Common myeloid progenitor, CD34-positive (primary cell): ENCODE results near the gene FCGR3A.
"Not testable (repeated sequence)": the region's sequence is repeated elsewhere in the genome, so short reads cannot be mapped to it uniquely, and the experiment has no call there.

Experiments
- CTCF ChIA-PET: fragments of 350-600 bp; sonication (Branson Sonifier 250); formaldehyde crosslinking; loops from one replicate; lab custom pipeline; 2021; ENCODE audit warnings: antibody characterized with exemption; lab: Charles Lee
- POLR2A ChIA-PET: fragments of 350-600 bp; sonication (Branson Sonifier 250); formaldehyde crosslinking; loops from one replicate; lab custom pipeline; 2021; ENCODE audit warnings: antibody characterized with exemption; lab: Charles Lee
- DNase-seq, 3 donors: peaks; one replicate each; pipeline versions ENCODE4 v3.0.0 to v3.0.0-alpha.2; 2013
- H3K27ac ChIP-seq, 2 experiments: 1 replicate in 1 of 2; 2 replicates in 1 of 2; pipeline ENCODE4 v1.7.0; 2013; ENCODE audit warnings: inconsistent platforms in 2 of 2, low read length in 2 of 2, mild to moderate bottlenecking in 2 of 2, low read depth in 1 of 2, moderate library complexity in 1 of 2; ENCODE audit not compliant: severe bottlenecking in 2 of 2, insufficient read depth in 1 of 2, poor library complexity in 1 of 2
- H3K27me3 ChIP-seq, 5 experiments: replicated peaks in 2 of 5; 1 replicate in 3 of 5; 2 replicates in 2 of 5; pipeline versions ENCODE4 v1.6.1 to v1.7.0; 2013; ENCODE audit warnings: low read length in 4 of 5, mild to moderate bottlenecking in 2 of 5, moderate library complexity in 2 of 5, inconsistent platforms in 1 of 5; ENCODE audit not compliant: insufficient read depth in 5 of 5, control insufficient read depth in 4 of 5
- H3K36me3 ChIP-seq, 4 experiments: 1 replicate in 2 of 4; 2 replicates in 2 of 4; pipeline versions ENCODE4 v1.6.1 to v1.7.0; 2013; ENCODE audit warnings: low read length in 3 of 4, control low read depth in 1 of 4, mild to moderate bottlenecking in 1 of 4; ENCODE audit not compliant: control insufficient read depth in 4 of 4, insufficient read depth in 4 of 4
- H3K4me1 ChIP-seq, 4 experiments: 1 replicate in 3 of 4; 2 replicates in 1 of 4; pipeline versions ENCODE4 v1.6.1 to v1.7.1; 2013; ENCODE audit warnings: low read length in 3 of 4, mild to moderate bottlenecking in 3 of 4, control low read depth in 1 of 4, inconsistent platforms in 1 of 4, moderate library complexity in 1 of 4; ENCODE audit not compliant: control insufficient read depth in 4 of 4, insufficient read depth in 4 of 4; ENCODE audit errors: control extremely low read depth in 1 of 4
- H3K4me3 ChIP-seq, 7 experiments: 1 replicate in 4 of 7; 2 replicates in 3 of 7; pipeline versions ENCODE4 v1.5.1 to v1.7.0; 2013; ENCODE audit warnings: mild to moderate bottlenecking in 7 of 7, low read length in 6 of 7, moderate library complexity in 6 of 7, inconsistent platforms in 2 of 7, low read depth in 2 of 7, control low read depth in 1 of 7; ENCODE audit not compliant: insufficient read depth in 4 of 7, control insufficient read depth in 1 of 7; ENCODE audit errors: extremely low read depth in 1 of 7
- H3K9me3 ChIP-seq, 5 experiments: 1 replicate in 4 of 5; 2 replicates in 1 of 5; pipeline versions ENCODE4 v1.6.1 to v1.7.1; 2013; ENCODE audit warnings: low read length in 4 of 5, mild to moderate bottlenecking in 2 of 5, inconsistent platforms in 1 of 5, low read depth in 1 of 5, moderate library complexity in 1 of 5; ENCODE audit not compliant: control insufficient read depth in 4 of 5, insufficient read depth in 2 of 5; ENCODE audit errors: control extremely low read depth in 1 of 5
- WGBS: methylation state at CpG from one replicate; pipeline ENCODE4 v1.1.5; 2013; ENCODE audit not compliant: insufficient coverage; 5-methylcytosine and 5-hydroxymethylcytosine counted together

FCGR3A gene

GRCh38 chr1:161589920-161590319 is 40.3 kb upstream of the FCGR3A start:
- CTCF ChIA-PET: not testable (repeated sequence)

GRCh38 chr1:161589365-161589764 is 39.7 kb upstream of the FCGR3A start:
- H3K27me3 ChIP-seq, H3K36me3 ChIP-seq, H3K4me1 ChIP-seq, H3K9me3 ChIP-seq, H3K27ac ChIP-seq, DNase-seq, CTCF ChIA-PET, POLR2A ChIA-PET, H3K4me3 ChIP-seq: not testable (repeated sequence)
- WGBS: 83% methylated on average over 2 of the region's 8 CpGs

More at GRCh38 chr1:161589920-161590319, 40.3 kb upstream of the FCGR3A start:
- H3K36me3 ChIP-seq, DNase-seq, H3K4me3 ChIP-seq, H3K9me3 ChIP-seq, H3K27me3 ChIP-seq, POLR2A ChIA-PET, H3K4me1 ChIP-seq, H3K27ac ChIP-seq: not testable (repeated sequence)
- 11% methylated on average over 1 of the region's 6 CpGs for WGBS

GRCh38 chr1:161588596-161588995 is 39.0 kb upstream of the FCGR3A start:
- H3K9me3 ChIP-seq, H3K27ac ChIP-seq, H3K4me1 ChIP-seq, CTCF ChIA-PET, DNase-seq, POLR2A ChIA-PET, H3K36me3 ChIP-seq, H3K27me3 ChIP-seq, H3K4me3 ChIP-seq: not testable (repeated sequence)
- no CpG with 5 or more reads among the region's 6 CpGs for WGBS

- CTCF ChIA-PET, H3K27ac ChIP-seq, POLR2A ChIA-PET, H3K4me3 ChIP-seq, H3K9me3 ChIP-seq, H3K4me1 ChIP-seq, H3K27me3 ChIP-seq, DNase-seq, H3K36me3 ChIP-seq: not testable (repeated sequence)
- no CpG with 5 or more reads among the region's 4 CpGs for WGBS
These were observed 33.3 kb upstream of the FCGR3A start for GRCh38 chr1:161582882-161583281.

- CTCF ChIA-PET: not testable (repeated sequence)
These were observed 31.4 kb upstream of the FCGR3A start for GRCh38 chr1:161580879-161581537.

GRCh38 chr1:161579856-161580507 is 30.4 kb upstream of the FCGR3A start:
- H3K27me3 ChIP-seq, H3K4me3 ChIP-seq, DNase-seq, POLR2A ChIA-PET, H3K9me3 ChIP-seq, CTCF ChIA-PET, H3K4me1 ChIP-seq, H3K27ac ChIP-seq, H3K36me3 ChIP-seq: not testable (repeated sequence)
- no CpG with 5 or more reads among the region's 8 CpGs for WGBS

More at GRCh38 chr1:161580879-161581537, 31.4 kb upstream of the FCGR3A start:
- DNase-seq, H3K27me3 ChIP-seq, H3K9me3 ChIP-seq, H3K36me3 ChIP-seq, H3K4me3 ChIP-seq, H3K4me1 ChIP-seq, POLR2A ChIA-PET, H3K27ac ChIP-seq: not testable (repeated sequence)
- WGBS: no CpG with 5 or more reads among the region's 4 CpGs

- H3K27me3 ChIP-seq, DNase-seq, POLR2A ChIA-PET, H3K9me3 ChIP-seq, H3K4me3 ChIP-seq, H3K36me3 ChIP-seq, H3K27ac ChIP-seq, H3K4me1 ChIP-seq, CTCF ChIA-PET: not testable (repeated sequence)
These were observed 27.1 kb upstream of the FCGR3A start for GRCh38 chr1:161576676-161577075.
